ENCODE data around the gene UBAP2L.

Gene UBAP2L

GRCh38 chr1:154220071-154220969 is at the start of gene UBAP2L:
Gene UBAP2L, plus strand, starts transcription at chr1:154220955. Its CDS starts 4,169 bp downstream, at chr1:154225124.
- DNase-seq (ENCODE audit: low spot score), result peak; percentile 96

GRCh38 chr1:154171223-154171583 is 49.6 kb upstream of the UBAP2L start:
- no peak for DNase-seq (ENCODE audit: low spot score)

- no peak for DNase-seq (ENCODE audit: low spot score)
These were observed 48.9 kb upstream of the UBAP2L start for GRCh38 chr1:154171880-154172279.

- DNase-seq (ENCODE audit: low spot score), result no peak
These were observed 46.1 kb upstream of the UBAP2L start for GRCh38 chr1:154174654-154175053.

GRCh38 chr1:154176337-154176736 is 44.4 kb upstream of the UBAP2L start:
- peak; percentile 78 for DNase-seq (ENCODE audit: low spot score)

GRCh38 chr1:154178013-154178412 is 42.7 kb upstream of the UBAP2L start:
- no peak for DNase-seq (ENCODE audit: low spot score)

GRCh38 chr1:154178911-154179811 is 41.6 kb upstream of the UBAP2L start:
- no peak for DNase-seq (ENCODE audit: low spot score)

- no peak for DNase-seq (ENCODE audit: low spot score)
These were observed 40.6 kb upstream of the UBAP2L start for GRCh38 chr1:154179946-154180687.

GRCh38 chr1:154181944-154182343 is 38.8 kb upstream of the UBAP2L start:
- DNase-seq (ENCODE audit: low spot score), result no peak

GRCh38 chr1:154182344-154183045 is 38.3 kb upstream of the UBAP2L start:
- DNase-seq (ENCODE audit: low spot score), result peak; percentile 76

- DNase-seq (ENCODE audit: low spot score), result peak; percentile 98
These were observed 37.5 kb upstream of the UBAP2L start for GRCh38 chr1:154183046-154183915.

GRCh38 chr1:154186177-154186576 is 34.6 kb upstream of the UBAP2L start:
- no peak for DNase-seq (ENCODE audit: low spot score)

GRCh38 chr1:154186852-154187501 is 33.8 kb upstream of the UBAP2L start:
- no peak for DNase-seq (ENCODE audit: low spot score)

- no peak for DNase-seq (ENCODE audit: low spot score)
These were observed 30.2 kb upstream of the UBAP2L start for GRCh38 chr1:154190550-154190949.

- DNase-seq (ENCODE audit: low spot score), result no peak
These were observed 28.7 kb upstream of the UBAP2L start, which contains the start of gene TPM3 for GRCh38 chr1:154191990-154192461. Gene TPM3, minus strand, starts transcription at chr1:154192100. Its CDS starts 82 bp downstream, at chr1:154192018.

- DNase-seq (ENCODE audit: low spot score), result no peak
These were observed 28.3 kb upstream of the UBAP2L start for GRCh38 chr1:154192476-154192875.

- DNase-seq (ENCODE audit: low spot score), result no peak
These were observed 26.9 kb upstream of the UBAP2L start for GRCh38 chr1:154193821-154194220.

GRCh38 chr1:154198756-154199562 is 21.8 kb upstream of the UBAP2L start:
- peak; percentile 69 for DNase-seq (ENCODE audit: low spot score)

GRCh38 chr1:154199563-154199879 is 21.2 kb upstream of the UBAP2L start:
- DNase-seq (ENCODE audit: low spot score), result no peak
